ENCODE measurements around the gene RUFY4.

DNA sequence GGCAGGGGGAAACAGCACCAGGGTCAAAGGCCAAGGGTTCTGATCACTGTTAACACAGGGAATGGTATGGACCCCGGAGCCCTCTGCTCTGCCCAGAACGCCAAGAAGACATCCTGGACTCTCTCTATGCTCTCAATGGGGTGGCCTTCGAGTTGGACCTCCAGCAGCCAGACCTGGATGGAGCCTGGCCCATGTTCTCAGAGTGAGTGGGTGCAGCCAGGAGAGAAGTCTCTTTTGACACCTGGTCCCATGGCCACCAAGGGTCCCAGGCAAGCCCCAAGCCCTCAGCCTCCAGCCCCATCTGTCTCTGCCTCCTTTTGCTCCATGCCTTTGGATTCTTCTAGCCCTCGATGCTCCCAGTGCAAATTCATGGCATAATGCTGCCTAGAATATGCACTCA lies 4.1 kb downstream of the RUFY4 start:
- TF ChIP-seq, protein P1, sequence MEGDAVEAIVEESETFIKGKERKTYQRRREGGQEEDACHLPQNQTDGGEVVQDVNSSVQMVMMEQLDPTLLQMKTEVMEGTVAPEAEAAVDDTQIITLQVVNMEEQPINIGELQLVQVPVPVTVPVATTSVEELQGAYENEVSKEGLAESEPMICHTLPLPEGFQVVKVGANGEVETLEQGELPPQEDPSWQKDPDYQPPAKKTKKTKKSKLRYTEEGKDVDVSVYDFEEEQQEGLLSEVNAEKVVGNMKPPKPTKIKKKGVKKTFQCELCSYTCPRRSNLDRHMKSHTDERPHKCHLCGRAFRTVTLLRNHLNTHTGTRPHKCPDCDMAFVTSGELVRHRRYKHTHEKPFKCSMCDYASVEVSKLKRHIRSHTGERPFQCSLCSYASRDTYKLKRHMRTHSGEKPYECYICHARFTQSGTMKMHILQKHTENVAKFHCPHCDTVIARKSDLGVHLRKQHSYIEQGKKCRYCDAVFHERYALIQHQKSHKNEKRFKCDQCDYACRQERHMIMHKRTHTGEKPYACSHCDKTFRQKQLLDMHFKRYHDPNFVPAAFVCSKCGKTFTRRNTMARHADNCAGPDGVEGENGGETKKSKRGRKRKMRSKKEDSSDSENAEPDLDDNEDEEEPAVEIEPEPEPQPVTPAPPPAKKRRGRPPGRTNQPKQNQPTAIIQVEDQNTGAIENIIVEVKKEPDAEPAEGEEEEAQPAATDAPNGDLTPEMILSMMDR (IDR thresholded peaks at IDR 0.05 in 4 of 5, conservative IDR thresholded peaks at IDR 0.05 in 1 of 5): no peak
- TF ChIP-seq POLR2A (IDR thresholded peaks at IDR 0.05): no peak
